HepG2 (cell line): ENCODE results near the gene PAXIP1. TPM values are rescaled to one million over a fixed set of nuclear protein-coding genes. Genes with fewer than 3 reads are reported as not detected.

Source experiments
- ATAC-seq: fragments of 200-7000 bp; cut with Tn5 transposase; 3 replicates; pipeline ENCODE4 v1.9.1; 2020; ENCODE audit warnings: mild to moderate bottlenecking, moderate library complexity
- BruUV-seq: library from RNA; stranded (reverse); fragments of 400-500 nt; replicated peaks from 2 replicates; lab custom pipeline; 2021; lab: Mats Ljungman, UMichigan
- CTCF ChIA-PET: fragments of 300-600 bp; formaldehyde crosslinking; extraction: SDS; loops from one replicate; lab custom pipeline; 2021; ENCODE audit warnings: low total read pairs, inconsistent platforms, low intra/inter-chr PET ratio; lab: Yijun Ruan, JAX
- POLR2A ChIA-PET: fragments of 350-600 bp; sonication (Branson Sonifier 250); formaldehyde crosslinking; loops from one replicate; lab custom pipeline; 2020; ENCODE audit warnings: antibody characterized with exemption, inconsistent platforms; lab: Yijun Ruan, JAX
- DNase-seq: peaks from one replicate; pipeline ENCODE4 v3.0.0-alpha.2; 2015; ENCODE audit warnings: low spot score
- FAIRE-seq: peaks from 3 replicates; lab custom pipeline; 2011; peaks lifted over from hg19 to GRCh38; lab: Jason Lieb, UNC
- H2AFZ ChIP-seq: one replicate; pipeline ENCODE4 v1.6.1; 2011; ENCODE audit warnings: low read length, inconsistent platforms
- H3K27ac ChIP-seq: fragments of 300-600 bp; 3 replicates; pipeline ENCODE4 v1.8.0; 2011; ENCODE audit warnings: mixed run types, mild to moderate bottlenecking, mixed read lengths, low read length, inconsistent platforms; ENCODE audit not compliant: insufficient read depth; ENCODE audit errors: extremely low read length
- H3K27me3 ChIP-seq, 2 experiments: fragments of 200-600 bp in 1 of 2; 2 replicates in 1 of 2; 3 replicates in 1 of 2; pipeline versions ENCODE4 v1.6.0 to v1.8.0; 2011; ENCODE audit warnings: low read length in 2 of 2, mild to moderate bottlenecking in 2 of 2, moderate library complexity in 2 of 2, inconsistent platforms in 1 of 2; ENCODE audit not compliant: insufficient read depth in 2 of 2, control insufficient read depth in 1 of 2
- H3K36me3 ChIP-seq, 2 experiments: fragments of 200-600 bp in 1 of 2; replicated peaks in 1 of 2; 2 replicates in 1 of 2; 3 replicates in 1 of 2; pipeline versions ENCODE4 v1.5.1 to v1.8.0; 2011; ENCODE audit warnings: low read length in 2 of 2, inconsistent platforms in 1 of 2; ENCODE audit not compliant: insufficient read depth in 2 of 2, control insufficient read depth in 1 of 2
- H3K4me1 ChIP-seq: 2 replicates; pipeline ENCODE4 v1.5.1; 2012; ENCODE audit warnings: low read length, inconsistent platforms; ENCODE audit not compliant: insufficient read depth
- H3K4me2 ChIP-seq: 2 replicates; pipeline ENCODE4 v1.6.0; 2011; ENCODE audit warnings: low read depth, low read length, inconsistent platforms
- H3K4me3 ChIP-seq, 3 experiments: fragments of 200-600 bp in 1 of 3; sonication (generic), shearing (Covaris generic) in 1 of 3; replicated peaks in 1 of 3; 2 replicates each; pipeline ENCODE4 v1.5.1; 2011 to 2016; ENCODE audit warnings: low read length in 3 of 3, inconsistent platforms in 2 of 3, low read depth in 2 of 3, mild to moderate bottlenecking in 2 of 3, control low read depth in 1 of 3, mixed read lengths in 1 of 3; ENCODE audit not compliant: insufficient read depth in 1 of 3
- H3K79me2 ChIP-seq: one replicate; pipeline ENCODE4 v1.6.1; 2011; ENCODE audit warnings: low read length, inconsistent platforms; ENCODE audit not compliant: insufficient read depth
- H3K9ac ChIP-seq: 2 replicates; pipeline ENCODE4 v1.6.0; 2011; ENCODE audit warnings: mild to moderate bottlenecking, low read depth, low read length, inconsistent platforms; ENCODE audit not compliant: insufficient read depth
- H3K9me3 ChIP-seq: 2 replicates; pipeline ENCODE4 v1.5.1; 2012; ENCODE audit warnings: mild to moderate bottlenecking, low read length
- H4K20me1 ChIP-seq: 2 replicates; pipeline ENCODE4 v1.6.0; 2011; ENCODE audit warnings: inconsistent platforms, mild to moderate bottlenecking, low read length, moderate library complexity; ENCODE audit not compliant: insufficient read depth
- BCLAF1 ChIP-seq: fragments of 450-650 bp; IDR thresholded peaks from 2 replicates; pipeline ENCODE4 v1.6.1; 2017; ENCODE audit warnings: mild to moderate bottlenecking
- CBX2 ChIP-seq, 2 experiments: fragments of 200-600 bp in 1 of 2; sonication (generic); formaldehyde crosslinking in 1 of 2; IDR thresholded peaks; 2 replicates each; pipeline versions ENCODE4 v1.7.0 to v1.8.1; 2018 to 2022; ENCODE audit warnings: low read depth in 2 of 2, low read length in 1 of 2, mild to moderate bottlenecking in 1 of 2, missing genetic modification reagents in 1 of 2
- FOXO4 ChIP-seq: sonication (generic); formaldehyde crosslinking; conservative IDR thresholded peaks from 2 replicates; pipeline ENCODE4 v1.8.1; 2023; ENCODE audit warnings: missing genetic modification reagents
- JUNB ChIP-seq: sonication (generic); formaldehyde crosslinking; IDR thresholded peaks from 2 replicates; pipeline ENCODE4 v1.8.0; 2022; ENCODE audit warnings: missing genetic modification reagents, mild to moderate bottlenecking, borderline replicate concordance
- KDM3A ChIP-seq: IDR thresholded peaks from 2 replicates; pipeline ENCODE4 v1.6.1; 2018; ENCODE audit warnings: low read depth, missing compliant biosample characterization
- NCOA5 ChIP-seq: sonication (generic); formaldehyde crosslinking; IDR thresholded peaks from 2 replicates; pipeline ENCODE4 v1.4.0; 2020; ENCODE audit warnings: missing genetic modification reagents
- NFE2L2 ChIP-seq: fragments of 150-350 bp; IDR thresholded peaks from 2 replicates; pipeline ENCODE4 v1.6.1; 2014; ENCODE audit warnings: low read length
- NFKBIZ ChIP-seq: IDR thresholded peaks from 2 replicates; pipeline ENCODE4 v1.6.1; 2018; ENCODE audit warnings: missing genetic modification reagents, missing compliant biosample characterization
- NR1H2 ChIP-seq: sonication (generic); formaldehyde crosslinking; IDR thresholded peaks from 2 replicates; pipeline ENCODE4 v1.8.1; 2022; ENCODE audit warnings: low read depth, missing genetic modification reagents, borderline replicate concordance
- PHF8 ChIP-seq: sonication (generic); formaldehyde crosslinking; IDR thresholded peaks from 2 replicates; pipeline ENCODE4 v1.5.0; 2020; ENCODE audit warnings: missing genetic modification reagents
- RARG ChIP-seq: sonication (generic); formaldehyde crosslinking; IDR thresholded peaks from 2 replicates; pipeline ENCODE4 v1.4.0; 2020; ENCODE audit warnings: low read depth, mild to moderate bottlenecking, missing genetic modification reagents
- SRSF1 ChIP-seq: fragments of 200-400 bp; formaldehyde crosslinking; optimal IDR thresholded peaks from 2 replicates; pipeline ENCODE3; 2017; ENCODE audit warnings: mild to moderate bottlenecking, low read depth, low read length, moderate library complexity
- U2AF1 ChIP-seq: fragments of 200-400 bp; formaldehyde crosslinking; optimal IDR thresholded peaks from 2 replicates; pipeline ENCODE3; 2017; ENCODE audit warnings: mild to moderate bottlenecking, low read depth, low read length
- ZBTB49 ChIP-seq: sonication (generic); formaldehyde crosslinking; IDR thresholded peaks from 2 replicates; pipeline ENCODE4 v1.4.0; 2020; ENCODE audit warnings: missing genetic modification reagents, borderline replicate concordance
- ZBTB7B ChIP-seq: sonication (generic); formaldehyde crosslinking; IDR thresholded peaks from 2 replicates; pipeline ENCODE4 v1.4.0; 2020; ENCODE audit warnings: missing genetic modification reagents
- ZNF251 ChIP-seq: sonication (generic); formaldehyde crosslinking; IDR thresholded peaks from 2 replicates; pipeline ENCODE4 v1.9.0; 2021; ENCODE audit warnings: mild to moderate bottlenecking, missing genetic modification reagents
- ZNF350 ChIP-seq: sonication (generic); formaldehyde crosslinking; IDR thresholded peaks from 2 replicates; pipeline ENCODE4 v1.4.0; 2020; ENCODE audit warnings: mild to moderate bottlenecking, low read depth, missing genetic modification reagents, borderline replicate concordance
- ZNF598 ChIP-seq: sonication (generic); formaldehyde crosslinking; IDR thresholded peaks from 2 replicates; pipeline ENCODE4 v1.5.1; 2020; ENCODE audit warnings: mild to moderate bottlenecking, missing genetic modification reagents, borderline replicate concordance
- ZNF605 ChIP-seq: sonication (generic); formaldehyde crosslinking; IDR thresholded peaks from 2 replicates; pipeline ENCODE4 v1.8.0; 2022; ENCODE audit warnings: mild to moderate bottlenecking, missing genetic modification reagents
- ZNF644 ChIP-seq: IDR thresholded peaks from 2 replicates; pipeline ENCODE4 v1.6.1; 2016; ENCODE audit warnings: low read depth
- WGBS: methylation state at CpG from one replicate; pipeline ENCODE4 v1.1.6; 2017; ENCODE audit warnings: low lambda C conversion rate; 5-methylcytosine and 5-hydroxymethylcytosine counted together
- in situ Hi-C: cut with HindIII; loops from 2 replicates; pipeline ENCODE4 v1.10.0; 2017; ENCODE audit warnings: low pct_unique_long_range_greater_than_20kb; ENCODE audit not compliant: extremely low pct_ligation_motif_present
- intact Hi-C: fragments of 100-400 bp; cut with micrococcal nuclease; formaldehyde crosslinking; loops from one replicate; pipeline ENCODE4 v1.10.0; 2022; ENCODE audit not compliant: unreplicated experiment
- polyA plus RNA-seq, 8 experiments: library from polyadenylated mRNA; depleted of rRNA in 3 of 8; stranded (reverse) in 7 of 8; unstranded in 1 of 8; fragments of >200 nt; fragmentation: Illumina TruSeq in 4 of 8; extraction: Trizol in 4 of 8; gene quantifications; 2 replicates each; pipeline versions ENCODE4 v1.2.1 to v1.2.3, GENCODE V29; 2011 to 2016; ENCODE audit warnings: low read depth in 4 of 8, missing spikeins in 1 of 8, mixed read lengths in 1 of 8; ENCODE audit not compliant: insufficient read depth in 1 of 8
- total RNA-seq, 5 experiments: library from RNA; depleted of rRNA; stranded (reverse); fragments of >200 nt; fragmentation: Illumina TruSeq; extraction: Trizol; gene quantifications; 2 replicates each; pipeline ENCODE4 v1.2.3, GENCODE V29; 2016; ENCODE audit warnings: low read depth in 1 of 5

Gene PAXIP1
- total and polyA plus RNA-seq, 2 of the 13 experiments (the other 11 are each of a cell fraction or from before 2014, with no cell fraction given) = 11.6 to 16.2 TPM

GRCh38 chr7:154994996-154995395, 7.9 kb downstream of the PAXIP1 start:
- Histone ChIP-seq H3K4me1 (peaks cover 9% of the 10 kb centered on the region; the same call in 1 of the 2 replicates), H4K20me1 (no peaks in the 10 kb centered on the region; the same call in 1 of the 2 replicates), H3K9me3 (no peaks in the 10 kb centered on the region), H2AFZ (no peak overlapping the region), H3K9ac (no peak overlapping the region), H3K4me3 (no peak overlapping the region), H3K27me3 (no peaks in the 10 kb centered on the region), H3K36me3 (peaks cover 11 to 59% of the 10 kb centered on the region in 2 experiments; a peak in 4 of 5 replicates)
- FAIRE-seq (no peak), DNase-seq (no peak)
- in situ Hi-C loops = no loop called here
- POLR2A ChIA-PET = no interaction called here
- intact Hi-C loops = no loop called here
- TF ChIP-seq SRSF1 (no peak), ZNF605 (CRISPR knock-in tag) (no peak), ZNF350 (CRISPR knock-in tag) (no peak), NR1H2 (no peak), ZBTB7B (CRISPR knock-in tag) (no peak), ZNF251 (no peak), ZBTB49 (no peak), CBX2 (IDR thresholded peaks at IDR 0.05; ENCODE audit: low read depth, low read length) (no peak), CBX2 (CRISPR knock-in tag; IDR thresholded peaks at IDR 0.05; ENCODE audit: low read depth) (no peak), JUNB (no peak), NCOA5 (CRISPR knock-in tag) (no peak), ZNF644 (CRISPR knock-in tag) (no peak), KDM3A (no peak), PHF8 (CRISPR knock-in tag) (no peak), NFE2L2 (no peak), FOXO4 (CRISPR knock-in tag) (no peak), RARG (CRISPR knock-in tag) (no peak), U2AF1 (no peak), ZNF598 (CRISPR knock-in tag) (no peak), BCLAF1 (no peak), NFKBIZ (CRISPR knock-in tag) (no peak)
- TF ChIP-seq, all 625 proteins: peak for 0
- 93% methylated on average over 2 of the region's 2 CpGs for WGBS
- no TSS peak for BruUV-seq
- Histone ChIP-seq H3K79me2 (peaks cover 16% of the 10 kb centered on the region), H3K4me2 (no peak overlapping the region), H3K27ac (no peak overlapping the region)
- no peak for ATAC-seq
- CTCF ChIA-PET = no interaction called here
